HepG2 (cell line): ENCODE measurements around the gene RNF114. TPM values are rescaled to one million over a fixed set of nuclear protein-coding genes. Genes with fewer than 3 reads are reported as not detected.

ENCODE experiments used
- ARHGAP35 ChIP-seq: sonication (generic); formaldehyde crosslinking; IDR thresholded peaks from 2 replicates; pipeline ENCODE4 v1.9.0; 2022; ENCODE audit warnings: mild to moderate bottlenecking, inconsistent platforms, moderate library complexity, missing genetic modification reagents, borderline replicate concordance
- ATAD3A ChIP-seq: sonication (generic); formaldehyde crosslinking; IDR thresholded peaks from 2 replicates; pipeline ENCODE4 v1.4.0; 2020; ENCODE audit warnings: missing genetic modification reagents
- CHD4 ChIP-seq: fragments of 200-600 bp; sonication (generic); IDR thresholded peaks from 2 replicates; pipeline ENCODE4 v1.7.0; 2017; ENCODE audit warnings: mild to moderate bottlenecking, low read length, borderline replicate concordance
- HNRNPLL ChIP-seq: fragments of 200-400 bp; formaldehyde crosslinking; IDR thresholded peaks from 2 replicates; pipeline ENCODE4 v1.6.1; 2017; ENCODE audit warnings: mild to moderate bottlenecking, low read depth, low read length; ENCODE audit not compliant: poor library complexity, severe bottlenecking
- JUN ChIP-seq: sonication (generic); formaldehyde crosslinking; IDR thresholded peaks from 2 replicates; pipeline ENCODE4 v1.4.0; 2020; ENCODE audit warnings: mild to moderate bottlenecking, missing genetic modification reagents
- PPARG ChIP-seq: conservative IDR thresholded peaks from 2 replicates; pipeline ENCODE4 v1.6.1; 2016; ENCODE audit warnings: missing biosample characterization, missing genetic modification reagents
- ZNF207 ChIP-seq: fragments of 450-650 bp; IDR thresholded peaks from 2 replicates; pipeline ENCODE4 v1.6.1; 2016; ENCODE audit warnings: antibody characterized with exemption, borderline replicate concordance
- ZNF530 ChIP-seq: sonication (generic); formaldehyde crosslinking; IDR thresholded peaks from 2 replicates; pipeline ENCODE4 v1.5.0; 2020; ENCODE audit warnings: low read depth, mild to moderate bottlenecking, missing genetic modification reagents
- ZNF740 ChIP-seq: sonication (generic); formaldehyde crosslinking; IDR thresholded peaks from 2 replicates; pipeline ENCODE4 v1.4.0; 2020; ENCODE audit warnings: missing genetic modification reagents
- ZNF776 ChIP-seq: sonication (generic); formaldehyde crosslinking; IDR thresholded peaks from 2 replicates; pipeline ENCODE4 v1.4.0; 2020; ENCODE audit warnings: mild to moderate bottlenecking, missing genetic modification reagents
- polyA plus RNA-seq, 8 experiments: library from polyadenylated mRNA; depleted of rRNA in 3 of 8; stranded (reverse) in 7 of 8; unstranded in 1 of 8; fragments of >200 nt; fragmentation: Illumina TruSeq in 4 of 8; extraction: Trizol in 4 of 8; gene quantifications; 2 replicates each; pipeline versions ENCODE4 v1.2.1 to v1.2.3, GENCODE V29; 2011 to 2016; ENCODE audit warnings: low read depth in 4 of 8, missing spikeins in 1 of 8, mixed read lengths in 1 of 8; ENCODE audit not compliant: insufficient read depth in 1 of 8
- total RNA-seq, 5 experiments: library from RNA; depleted of rRNA; stranded (reverse); fragments of >200 nt; fragmentation: Illumina TruSeq; extraction: Trizol; gene quantifications; 2 replicates each; pipeline ENCODE4 v1.2.3, GENCODE V29; 2016; ENCODE audit warnings: low read depth in 1 of 5
- TF ChIP-seq, protein P1 (sequence below): sonication (generic); formaldehyde crosslinking; IDR thresholded peaks from 2 replicates; pipeline ENCODE4 v1.5.0; 2020; ENCODE audit warnings: missing genetic modification reagents
- TF ChIP-seq, protein P2 (sequence below): sonication (generic); formaldehyde crosslinking; IDR thresholded peaks from 2 replicates; pipeline ENCODE4 v1.4.0; 2020; ENCODE audit warnings: missing genetic modification reagents
- TF ChIP-seq, protein P3 (sequence below): sonication (generic); formaldehyde crosslinking; IDR thresholded peaks from 2 replicates; pipeline ENCODE4 v1.5.1; 2020; ENCODE audit warnings: mild to moderate bottlenecking, missing genetic modification reagents, borderline replicate concordance

RNF114 gene
- total and polyA plus RNA-seq, 2 of the 13 experiments (the other 11 are each of a cell fraction or from before 2014, with no cell fraction given): 119 to 126 TPM

DNA sequence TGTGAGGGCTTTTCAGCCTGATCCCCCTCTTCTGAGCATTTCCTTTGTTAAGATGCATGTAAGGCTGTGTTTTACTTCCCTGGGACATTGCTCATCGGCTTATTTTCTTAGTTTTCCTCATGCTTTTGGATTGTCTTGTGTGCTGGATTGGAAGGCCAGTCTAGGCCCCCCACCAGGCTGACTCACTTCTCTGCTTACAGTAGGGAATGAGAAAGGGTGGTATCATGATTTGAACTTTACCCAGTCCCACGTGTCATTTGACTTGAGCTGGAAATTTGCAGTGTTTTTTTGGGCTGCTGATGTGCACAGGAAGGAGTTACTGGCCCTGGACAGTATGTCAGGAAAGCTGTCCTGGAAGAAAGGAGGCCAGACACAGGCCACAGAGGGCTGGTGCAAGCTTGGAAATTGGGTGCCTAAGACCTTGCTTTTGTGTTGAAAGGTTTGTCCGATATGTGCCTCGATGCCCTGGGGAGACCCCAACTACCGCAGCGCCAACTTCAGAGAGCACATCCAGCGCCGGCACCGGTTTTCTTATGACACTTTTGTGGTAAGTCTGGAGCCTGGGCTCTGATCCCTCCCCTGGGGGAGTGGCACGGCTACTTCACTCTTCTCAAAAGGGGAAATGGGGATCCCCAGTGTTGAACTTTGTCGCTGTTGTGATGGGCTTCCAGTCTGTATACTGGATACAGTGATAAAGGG, 12.8 kb downstream of the RNF114 start (continued):
- TF ChIP-seq PPARG (CRISPR knock-in tag) (0 out of 2 replicates have a peak, but pooled peaks have one; percentile 24), HNRNPLL (no peak), ARHGAP35 (no peak), ZNF740 (CRISPR knock-in tag) (no peak), ZNF776 (CRISPR knock-in tag) (no peak), ZNF207 (no peak), ATAD3A (CRISPR knock-in tag) (no peak), ZNF530 (CRISPR knock-in tag) (no peak), CHD4 (no peak), JUN (CRISPR knock-in tag) (peak; percentile 82)
- TF ChIP-seq, protein P1, sequence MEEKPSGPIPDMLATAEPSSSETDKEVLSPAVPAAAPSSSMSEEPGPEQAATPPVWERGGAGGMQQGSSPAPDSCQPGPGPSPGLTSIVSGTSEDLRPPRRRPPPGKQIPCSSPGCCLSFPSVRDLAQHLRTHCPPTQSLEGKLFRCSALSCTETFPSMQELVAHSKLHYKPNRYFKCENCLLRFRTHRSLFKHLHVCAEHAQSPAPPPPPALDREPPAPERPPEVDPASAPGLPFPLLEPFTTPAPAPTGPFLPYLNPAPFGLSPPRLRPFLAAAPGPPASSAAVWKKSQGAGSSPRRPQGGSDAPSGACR (CRISPR knock-in tag): no peak
- TF ChIP-seq, protein P2, sequence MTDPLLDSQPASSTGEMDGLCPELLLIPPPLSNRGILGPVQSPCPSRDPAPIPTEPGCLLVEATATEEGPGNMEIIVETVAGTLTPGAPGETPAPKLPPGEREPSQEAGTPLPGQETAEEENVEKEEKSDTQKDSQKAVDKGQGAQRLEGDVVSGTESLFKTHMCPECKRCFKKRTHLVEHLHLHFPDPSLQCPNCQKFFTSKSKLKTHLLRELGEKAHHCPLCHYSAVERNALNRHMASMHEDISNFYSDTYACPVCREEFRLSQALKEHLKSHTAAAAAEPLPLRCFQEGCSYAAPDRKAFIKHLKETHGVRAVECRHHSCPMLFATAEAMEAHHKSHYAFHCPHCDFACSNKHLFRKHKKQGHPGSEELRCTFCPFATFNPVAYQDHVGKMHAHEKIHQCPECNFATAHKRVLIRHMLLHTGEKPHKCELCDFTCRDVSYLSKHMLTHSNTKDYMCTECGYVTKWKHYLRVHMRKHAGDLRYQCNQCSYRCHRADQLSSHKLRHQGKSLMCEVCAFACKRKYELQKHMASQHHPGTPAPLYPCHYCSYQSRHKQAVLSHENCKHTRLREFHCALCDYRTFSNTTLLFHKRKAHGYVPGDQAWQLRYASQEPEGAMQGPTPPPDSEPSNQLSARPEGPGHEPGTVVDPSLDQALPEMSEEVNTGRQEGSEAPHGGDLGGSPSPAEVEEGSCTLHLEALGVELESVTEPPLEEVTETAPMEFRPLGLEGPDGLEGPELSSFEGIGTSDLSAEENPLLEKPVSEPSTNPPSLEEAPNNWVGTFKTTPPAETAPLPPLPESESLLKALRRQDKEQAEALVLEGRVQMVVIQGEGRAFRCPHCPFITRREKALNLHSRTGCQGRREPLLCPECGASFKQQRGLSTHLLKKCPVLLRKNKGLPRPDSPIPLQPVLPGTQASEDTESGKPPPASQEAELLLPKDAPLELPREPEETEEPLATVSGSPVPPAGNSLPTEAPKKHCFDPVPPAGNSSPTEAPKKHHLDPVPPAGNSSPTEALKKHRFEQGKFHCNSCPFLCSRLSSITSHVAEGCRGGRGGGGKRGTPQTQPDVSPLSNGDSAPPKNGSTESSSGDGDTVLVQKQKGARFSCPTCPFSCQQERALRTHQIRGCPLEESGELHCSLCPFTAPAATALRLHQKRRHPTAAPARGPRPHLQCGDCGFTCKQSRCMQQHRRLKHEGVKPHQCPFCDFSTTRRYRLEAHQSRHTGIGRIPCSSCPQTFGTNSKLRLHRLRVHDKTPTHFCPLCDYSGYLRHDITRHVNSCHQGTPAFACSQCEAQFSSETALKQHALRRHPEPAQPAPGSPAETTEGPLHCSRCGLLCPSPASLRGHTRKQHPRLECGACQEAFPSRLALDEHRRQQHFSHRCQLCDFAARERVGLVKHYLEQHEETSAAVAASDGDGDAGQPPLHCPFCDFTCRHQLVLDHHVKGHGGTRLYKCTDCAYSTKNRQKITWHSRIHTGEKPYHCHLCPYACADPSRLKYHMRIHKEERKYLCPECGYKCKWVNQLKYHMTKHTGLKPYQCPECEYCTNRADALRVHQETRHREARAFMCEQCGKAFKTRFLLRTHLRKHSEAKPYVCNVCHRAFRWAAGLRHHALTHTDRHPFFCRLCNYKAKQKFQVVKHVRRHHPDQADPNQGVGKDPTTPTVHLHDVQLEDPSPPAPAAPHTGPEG (CRISPR knock-in tag): no peak
- TF ChIP-seq, protein P3, sequence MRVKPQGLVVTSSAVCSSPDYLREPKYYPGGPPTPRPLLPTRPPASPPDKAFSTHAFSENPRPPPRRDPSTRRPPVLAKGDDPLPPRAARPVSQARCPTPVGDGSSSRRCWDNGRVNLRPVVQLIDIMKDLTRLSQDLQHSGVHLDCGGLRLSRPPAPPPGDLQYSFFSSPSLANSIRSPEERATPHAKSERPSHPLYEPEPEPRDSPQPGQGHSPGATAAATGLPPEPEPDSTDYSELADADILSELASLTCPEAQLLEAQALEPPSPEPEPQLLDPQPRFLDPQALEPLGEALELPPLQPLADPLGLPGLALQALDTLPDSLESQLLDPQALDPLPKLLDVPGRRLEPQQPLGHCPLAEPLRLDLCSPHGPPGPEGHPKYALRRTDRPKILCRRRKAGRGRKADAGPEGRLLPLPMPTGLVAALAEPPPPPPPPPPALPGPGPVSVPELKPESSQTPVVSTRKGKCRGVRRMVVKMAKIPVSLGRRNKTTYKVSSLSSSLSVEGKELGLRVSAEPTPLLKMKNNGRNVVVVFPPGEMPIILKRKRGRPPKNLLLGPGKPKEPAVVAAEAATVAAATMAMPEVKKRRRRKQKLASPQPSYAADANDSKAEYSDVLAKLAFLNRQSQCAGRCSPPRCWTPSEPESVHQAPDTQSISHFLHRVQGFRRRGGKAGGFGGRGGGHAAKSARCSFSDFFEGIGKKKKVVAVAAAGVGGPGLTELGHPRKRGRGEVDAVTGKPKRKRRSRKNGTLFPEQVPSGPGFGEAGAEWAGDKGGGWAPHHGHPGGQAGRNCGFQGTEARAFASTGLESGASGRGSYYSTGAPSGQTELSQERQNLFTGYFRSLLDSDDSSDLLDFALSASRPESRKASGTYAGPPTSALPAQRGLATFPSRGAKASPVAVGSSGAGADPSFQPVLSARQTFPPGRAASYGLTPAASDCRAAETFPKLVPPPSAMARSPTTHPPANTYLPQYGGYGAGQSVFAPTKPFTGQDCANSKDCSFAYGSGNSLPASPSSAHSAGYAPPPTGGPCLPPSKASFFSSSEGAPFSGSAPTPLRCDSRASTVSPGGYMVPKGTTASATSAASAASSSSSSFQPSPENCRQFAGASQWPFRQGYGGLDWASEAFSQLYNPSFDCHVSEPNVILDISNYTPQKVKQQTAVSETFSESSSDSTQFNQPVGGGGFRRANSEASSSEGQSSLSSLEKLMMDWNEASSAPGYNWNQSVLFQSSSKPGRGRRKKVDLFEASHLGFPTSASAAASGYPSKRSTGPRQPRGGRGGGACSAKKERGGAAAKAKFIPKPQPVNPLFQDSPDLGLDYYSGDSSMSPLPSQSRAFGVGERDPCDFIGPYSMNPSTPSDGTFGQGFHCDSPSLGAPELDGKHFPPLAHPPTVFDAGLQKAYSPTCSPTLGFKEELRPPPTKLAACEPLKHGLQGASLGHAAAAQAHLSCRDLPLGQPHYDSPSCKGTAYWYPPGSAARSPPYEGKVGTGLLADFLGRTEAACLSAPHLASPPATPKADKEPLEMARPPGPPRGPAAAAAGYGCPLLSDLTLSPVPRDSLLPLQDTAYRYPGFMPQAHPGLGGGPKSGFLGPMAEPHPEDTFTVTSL (CRISPR knock-in tag): no peak; the same call in 1 of the 2 replicates
